ENCODE data around the gene NT5C2.

The NT5C2 gene

GRCh38 chr10:103053659-103054581 lies 139.2 kb downstream of the NT5C2 start:
- peak; percentile 59 to 75 for DNase-seq

- DNase-seq, result no peak
Observed at GRCh38 chr10:103049237-103049636, 143.8 kb downstream of the NT5C2 start.

GRCh38 chr10:103047381-103047780 lies 145.7 kb downstream of the NT5C2 start:
- DNase-seq, result no peak

GRCh38 chr10:103045961-103046360 lies 147.1 kb downstream of the NT5C2 start:
- DNase-seq, result no peak

- DNase-seq, result no peak
Observed at GRCh38 chr10:103044942-103045489, 148.1 kb downstream of the NT5C2 start.

- DNase-seq, result no peak
Observed at GRCh38 chr10:103042908-103043307, 150.2 kb downstream of the NT5C2 start.

- no peak for DNase-seq
Observed at GRCh38 chr10:103042129-103042528, 150.9 kb downstream of the NT5C2 start.

GRCh38 chr10:103041391-103041790 lies 151.7 kb downstream of the NT5C2 start:
- no peak for DNase-seq

GRCh38 chr10:103040418-103040817 lies 152.7 kb downstream of the NT5C2 start:
- DNase-seq, result no peak

GRCh38 chr10:103038570-103038969 lies 154.5 kb downstream of the NT5C2 start:
- DNase-seq, result no peak
